Neural cell (in vitro differentiated cells): Measurements from ENCODE around the gene OXNAD1. TPM values are rescaled to one million over a fixed set of nuclear protein-coding genes. Genes with fewer than 3 reads are reported as not detected.

Source experiments
- H2AFZ ChIP-seq: fragments of 200-600, 300-800 bp; sonication (generic), shearing (Covaris generic); 2 replicates; pipeline ENCODE4 v1.6.0; 2014; ENCODE audit warnings: low read depth, mild to moderate bottlenecking, antibody characterized with exemption, low read length, moderate library complexity
- H3F3A ChIP-seq: fragments of 200-600 bp; shearing (Covaris generic); 2 replicates; pipeline ENCODE4 v1.6.1; 2016; ENCODE audit warnings: mild to moderate bottlenecking, moderate library complexity, mixed read lengths, antibody characterized with exemption, low read length; ENCODE audit not compliant: insufficient read depth, poor library complexity, severe bottlenecking
- H3K27ac ChIP-seq: fragments of 200-600, 300-800 bp; sonication (generic), shearing (Covaris generic); 2 replicates; pipeline ENCODE4 v1.5.1; 2014; ENCODE audit warnings: mild to moderate bottlenecking, low read length, moderate library complexity
- H3K27me3 ChIP-seq: fragments of 300-800, 200-600 bp; sonication (generic), shearing (Covaris generic); 2 replicates; pipeline ENCODE4 v1.6.0; 2014; ENCODE audit warnings: mild to moderate bottlenecking, low read depth, low read length, moderate library complexity; ENCODE audit not compliant: insufficient read depth
- H3K36me3 ChIP-seq: fragments of 300-800, 200-600 bp; sonication (generic), shearing (Covaris generic); 2 replicates; pipeline ENCODE4 v1.5.1; 2014; ENCODE audit warnings: mild to moderate bottlenecking, antibody characterized with exemption, low read length, moderate library complexity; ENCODE audit not compliant: insufficient read depth
- H3K4me2 ChIP-seq: fragments of 300-800, 200-600 bp; sonication (generic), shearing (Covaris generic); 2 replicates; pipeline ENCODE4 v1.6.0; 2014; ENCODE audit warnings: mild to moderate bottlenecking, low read length
- H3K4me3 ChIP-seq: fragments of 300-800, 200-600 bp; sonication (generic), shearing (Covaris generic); 2 replicates; pipeline ENCODE4 v1.5.1; 2014; ENCODE audit warnings: mild to moderate bottlenecking, low read length, moderate library complexity
- H3K79me2 ChIP-seq: fragments of 200-600 bp; shearing (Covaris generic); replicated peaks from 2 replicates; pipeline ENCODE4 v1.6.0; 2014; ENCODE audit warnings: mild to moderate bottlenecking, low read length, moderate library complexity; ENCODE audit not compliant: insufficient read depth
- H3K9ac ChIP-seq: fragments of 300-800, 200-600 bp; sonication (generic), shearing (Covaris generic); 2 replicates; pipeline ENCODE4 v1.6.1; 2016; ENCODE audit warnings: mild to moderate bottlenecking, low read length, mixed read lengths
- H3K9me2 ChIP-seq: fragments of 200-600 bp; shearing (Covaris generic); 2 replicates; pipeline ENCODE4 v1.6.1; 2016; ENCODE audit warnings: mild to moderate bottlenecking, low read length, mixed read lengths; ENCODE audit not compliant: insufficient read depth
- H3K9me3 ChIP-seq: fragments of 200-600, 300-800 bp; sonication (generic), shearing (Covaris generic); 2 replicates; pipeline ENCODE4 v1.6.1; 2016; ENCODE audit warnings: mild to moderate bottlenecking, mixed run types, low read length, moderate library complexity, mixed read lengths
- H4K20me1 ChIP-seq: fragments of 200-600 bp; shearing (Covaris generic); 2 replicates; pipeline ENCODE4 v1.6.1; 2016; ENCODE audit warnings: mild to moderate bottlenecking, mixed run types; ENCODE audit not compliant: insufficient read depth
- EP300 ChIP-seq: fragments of 450-650 bp; conservative IDR thresholded peaks from 2 replicates; pipeline ENCODE4 v1.6.1; 2014; ENCODE audit warnings: antibody characterized with exemption, mild to moderate bottlenecking, moderate library complexity; ENCODE audit not compliant: poor library complexity, severe bottlenecking
- EZH2 ChIP-seq: fragments of 200-600, 300-800 bp; shearing (Covaris generic), sonication (generic); IDR thresholded peaks from 2 replicates; pipeline ENCODE4 v1.6.1; 2014; ENCODE audit warnings: antibody characterized with exemption, low read length, borderline replicate concordance, mild to moderate bottlenecking; ENCODE audit not compliant: insufficient read depth, poor library complexity, severe bottlenecking
- MXI1 ChIP-seq: fragments of 450-650 bp; conservative IDR thresholded peaks from 2 replicates; pipeline ENCODE4 v1.6.1; 2014; ENCODE audit warnings: antibody characterized with exemption, mild to moderate bottlenecking; ENCODE audit not compliant: poor library complexity, severe bottlenecking
- POLR2AphosphoS5 ChIP-seq: IDR thresholded peaks from 2 replicates; pipeline ENCODE4 v1.6.1; 2012
- RAD21 ChIP-seq: fragments of 450-650 bp; conservative IDR thresholded peaks from 2 replicates; pipeline ENCODE4 v1.6.1; 2014; ENCODE audit warnings: antibody characterized with exemption, mild to moderate bottlenecking, moderate library complexity
- SMC3 ChIP-seq: fragments of 450-650 bp; conservative IDR thresholded peaks from 2 replicates; pipeline ENCODE4 v1.6.1; 2014; ENCODE audit warnings: antibody characterized with exemption, mild to moderate bottlenecking, moderate library complexity; ENCODE audit not compliant: poor library complexity
- TAF1 ChIP-seq: IDR thresholded peaks from 2 replicates; pipeline ENCODE4 v1.6.1; 2012; ENCODE audit warnings: low read depth
- polyA plus RNA-seq: library from polyadenylated mRNA; depleted of rRNA; stranded (reverse); fragments of >200 nt; gene quantifications from 2 replicates; pipeline ENCODE4 v1.2.3, GENCODE V29; 2014
- TF ChIP-seq, protein P1 (sequence below): fragments of 450-650 bp; IDR thresholded peaks from 2 replicates; pipeline ENCODE4 v1.5.1; 2014; ENCODE audit warnings: antibody characterized with exemption, mild to moderate bottlenecking, moderate library complexity; ENCODE audit not compliant: poor library complexity, severe bottlenecking
- TF ChIP-seq, protein P2 (sequence below): IDR thresholded peaks from 2 replicates; pipeline ENCODE4 v1.6.1; 2012; ENCODE audit warnings: borderline replicate concordance

The OXNAD1 gene
- polyA plus RNA-seq, 1 donor from 2014 or later = 16.4 TPM

DNA sequence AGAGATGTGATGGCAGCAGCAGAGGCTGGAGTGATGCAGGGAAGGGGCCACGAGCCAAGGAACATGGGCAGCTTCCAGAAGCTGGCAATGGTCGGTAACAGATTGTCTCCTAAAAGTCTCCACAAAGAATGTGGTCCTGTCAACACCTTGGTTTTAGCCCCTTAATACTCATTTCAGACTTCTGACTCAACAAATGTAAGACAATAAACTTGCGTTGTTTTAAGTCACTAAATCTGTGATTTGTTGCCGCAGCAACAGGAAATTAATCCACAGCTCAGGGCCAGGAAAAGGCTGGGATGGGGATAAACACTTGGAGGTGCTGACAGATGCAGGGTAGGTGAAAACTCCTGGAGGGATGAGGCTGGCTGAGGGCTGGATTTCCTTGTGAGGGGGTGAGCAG is 69.9 kb downstream of the OXNAD1 start (continued):
- TF ChIP-seq EP300 (no peak), TAF1 (no peak), SMC3 (no peak)

DNA sequence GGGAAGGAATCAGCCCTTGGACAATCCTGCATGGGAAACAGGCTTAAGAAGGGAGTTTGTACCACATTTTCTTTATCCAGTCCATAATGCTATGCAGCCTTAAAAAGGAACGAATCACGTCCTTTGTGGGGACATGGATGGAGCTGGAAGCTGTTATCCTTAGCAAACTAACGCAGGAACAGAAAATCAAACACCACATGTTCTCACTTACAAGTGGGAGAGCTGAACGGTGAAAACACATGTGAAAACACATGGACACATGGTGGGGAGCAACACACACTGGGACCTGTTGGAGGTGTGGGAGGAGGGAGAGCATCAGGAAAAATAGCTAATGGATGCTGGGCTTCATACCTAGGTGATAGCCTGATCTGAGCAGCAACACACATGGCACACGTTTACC is 70.3 kb downstream of the OXNAD1 start:
- Histone ChIP-seq H4K20me1 (no peaks in the 10 kb centered on the region), H3K27ac (no peak overlapping the region), H3K4me3 (no peak overlapping the region), H3K9me2 (no peaks in the 10 kb centered on the region), H2AFZ (no peak overlapping the region), H3K27me3 (no peaks in the 10 kb centered on the region), H3K36me3 (no peaks in the 10 kb centered on the region), H3F3A (no peaks in the 10 kb centered on the region), H3K79me2 (no peaks in the 10 kb centered on the region), H3K9me3 (no peaks in the 10 kb centered on the region), H3K9ac (no peak overlapping the region), H3K4me2 (no peak overlapping the region)
- TF ChIP-seq, protein P1, sequence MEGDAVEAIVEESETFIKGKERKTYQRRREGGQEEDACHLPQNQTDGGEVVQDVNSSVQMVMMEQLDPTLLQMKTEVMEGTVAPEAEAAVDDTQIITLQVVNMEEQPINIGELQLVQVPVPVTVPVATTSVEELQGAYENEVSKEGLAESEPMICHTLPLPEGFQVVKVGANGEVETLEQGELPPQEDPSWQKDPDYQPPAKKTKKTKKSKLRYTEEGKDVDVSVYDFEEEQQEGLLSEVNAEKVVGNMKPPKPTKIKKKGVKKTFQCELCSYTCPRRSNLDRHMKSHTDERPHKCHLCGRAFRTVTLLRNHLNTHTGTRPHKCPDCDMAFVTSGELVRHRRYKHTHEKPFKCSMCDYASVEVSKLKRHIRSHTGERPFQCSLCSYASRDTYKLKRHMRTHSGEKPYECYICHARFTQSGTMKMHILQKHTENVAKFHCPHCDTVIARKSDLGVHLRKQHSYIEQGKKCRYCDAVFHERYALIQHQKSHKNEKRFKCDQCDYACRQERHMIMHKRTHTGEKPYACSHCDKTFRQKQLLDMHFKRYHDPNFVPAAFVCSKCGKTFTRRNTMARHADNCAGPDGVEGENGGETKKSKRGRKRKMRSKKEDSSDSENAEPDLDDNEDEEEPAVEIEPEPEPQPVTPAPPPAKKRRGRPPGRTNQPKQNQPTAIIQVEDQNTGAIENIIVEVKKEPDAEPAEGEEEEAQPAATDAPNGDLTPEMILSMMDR = no peak
- no peak for TF ChIP-seq POLR2AphosphoS5
- no peak for TF ChIP-seq EZH2
- no peak for TF ChIP-seq EP300
- TF ChIP-seq, protein P2, sequence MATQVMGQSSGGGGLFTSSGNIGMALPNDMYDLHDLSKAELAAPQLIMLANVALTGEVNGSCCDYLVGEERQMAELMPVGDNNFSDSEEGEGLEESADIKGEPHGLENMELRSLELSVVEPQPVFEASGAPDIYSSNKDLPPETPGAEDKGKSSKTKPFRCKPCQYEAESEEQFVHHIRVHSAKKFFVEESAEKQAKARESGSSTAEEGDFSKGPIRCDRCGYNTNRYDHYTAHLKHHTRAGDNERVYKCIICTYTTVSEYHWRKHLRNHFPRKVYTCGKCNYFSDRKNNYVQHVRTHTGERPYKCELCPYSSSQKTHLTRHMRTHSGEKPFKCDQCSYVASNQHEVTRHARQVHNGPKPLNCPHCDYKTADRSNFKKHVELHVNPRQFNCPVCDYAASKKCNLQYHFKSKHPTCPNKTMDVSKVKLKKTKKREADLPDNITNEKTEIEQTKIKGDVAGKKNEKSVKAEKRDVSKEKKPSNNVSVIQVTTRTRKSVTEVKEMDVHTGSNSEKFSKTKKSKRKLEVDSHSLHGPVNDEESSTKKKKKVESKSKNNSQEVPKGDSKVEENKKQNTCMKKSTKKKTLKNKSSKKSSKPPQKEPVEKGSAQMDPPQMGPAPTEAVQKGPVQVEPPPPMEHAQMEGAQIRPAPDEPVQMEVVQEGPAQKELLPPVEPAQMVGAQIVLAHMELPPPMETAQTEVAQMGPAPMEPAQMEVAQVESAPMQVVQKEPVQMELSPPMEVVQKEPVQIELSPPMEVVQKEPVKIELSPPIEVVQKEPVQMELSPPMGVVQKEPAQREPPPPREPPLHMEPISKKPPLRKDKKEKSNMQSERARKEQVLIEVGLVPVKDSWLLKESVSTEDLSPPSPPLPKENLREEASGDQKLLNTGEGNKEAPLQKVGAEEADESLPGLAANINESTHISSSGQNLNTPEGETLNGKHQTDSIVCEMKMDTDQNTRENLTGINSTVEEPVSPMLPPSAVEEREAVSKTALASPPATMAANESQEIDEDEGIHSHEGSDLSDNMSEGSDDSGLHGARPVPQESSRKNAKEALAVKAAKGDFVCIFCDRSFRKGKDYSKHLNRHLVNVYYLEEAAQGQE = no peak
- no peak for TF ChIP-seq SMC3
- no peak for TF ChIP-seq RAD21
- TF ChIP-seq TAF1 = no peak
- no peak for TF ChIP-seq MXI1

GRCh38 chr3:16335772-16336645 is 71.0 kb downstream of the OXNAD1 start:
- Histone ChIP-seq H3K4me2 (no peak overlapping the region), H3K9me3 (no peaks in the 10 kb centered on the region), H3K9me2 (no peaks in the 10 kb centered on the region), H3K27me3 (no peaks in the 10 kb centered on the region), H3K4me3 (no peak overlapping the region), H4K20me1 (no peaks in the 10 kb centered on the region), H3K27ac (no peak overlapping the region), H2AFZ (no peak overlapping the region), H3F3A (no peaks in the 10 kb centered on the region), H3K79me2 (no peaks in the 10 kb centered on the region), H3K9ac (no peak overlapping the region), H3K36me3 (no peaks in the 10 kb centered on the region)
- no peak for TF ChIP-seq SMC3
- TF ChIP-seq, protein P1 = no peak
- TF ChIP-seq MXI1 = no peak
- TF ChIP-seq RAD21 = no peak
- TF ChIP-seq, protein P2 = no peak
- TF ChIP-seq TAF1 = no peak
- no peak for TF ChIP-seq POLR2AphosphoS5
- TF ChIP-seq EZH2 = no peak
- no peak for TF ChIP-seq EP300
